ENCODE data around the gene LCN12. TPM values are rescaled to one million over a fixed set of nuclear protein-coding genes. Genes with fewer than 3 reads are reported as not detected.

The LCN12 gene
- total and polyA plus RNA-seq, 7 donors: 0.06 to 1.5 (median 0.27) TPM; not detected in 1

GRCh38 chr9:136928591-136928990, 23.5 kb upstream of the LCN12 start:
- Histone ChIP-seq H3K4me3 (peak overlapping the region; percentile 55), H3K27me3 (ENCODE audit: insufficient read depth in 3 of 3, low read length in 2 of 3) (no peaks in the 10 kb centered on the region), H3K36me3 (ENCODE audit: insufficient read depth in 1 of 2, low read depth in 1 of 2) (peaks cover 0 to 35% of the 10 kb centered on the region in 2 donors), H3K9me3 (no peaks in the 10 kb centered on the region), H3K4me1 (peaks cover 63% of the 10 kb centered on the region), H3K27ac (peak overlapping the region; percentile 98)
- 37 to 49% (median 41%) methylated on average over 9 of the region's 9 CpGs for WGBS, 3 donors
- intact Hi-C loops (cut with DNase I): loop anchor here (2.0 to 5.0 kb wide), 5 partner anchors 14 to 81 kb away; partner anchors contain the start of genes EDF1 (in 1 of the 2), MAMDC4 (in 1 of the 2) and PHPT1 (in 1 of the 2)
- ATAC-seq (peak; percentile 91 to 94 (median 92)), DNase-seq (peak; percentile 68 to 92)
- TF ChIP-seq CTCF (IDR thresholded peaks at IDR 0.05): peak; percentile 52

- Histone ChIP-seq H3K36me3 (ENCODE audit: insufficient read depth in 1 of 2, low read depth in 1 of 2) (peaks cover 0 to 21% of the 10 kb centered on the region in 2 donors), H3K9me3 (no peaks in the 10 kb centered on the region), H3K4me3 (no peak overlapping the region), H3K27me3 (ENCODE audit: insufficient read depth in 3 of 3, low read length in 2 of 3) (no peaks in the 10 kb centered on the region), H3K27ac (peak overlapping the region; percentile 98), H3K4me1 (peaks cover 54% of the 10 kb centered on the region)
- WGBS, 3 donors: 74 to 81% (median 76%) methylated on average over 4 of the region's 4 CpGs
- no peak for TF ChIP-seq CTCF (IDR thresholded peaks at IDR 0.05)
- no peak for DNase-seq
- ATAC-seq: peak in 3 of 4 donors; percentile 41 to 52 (median 42)
- intact Hi-C loops (cut with DNase I): no loop called here
Observed at GRCh38 chr9:136930014-136930413, 22.1 kb upstream of the LCN12 start.

GRCh38 chr9:136931611-136932130, 20.4 kb upstream of the LCN12 start:
- peak overlapping the region; percentile 98 for H3K27ac ChIP-seq
- no peak for DNase-seq
- no peak for ATAC-seq
- intact Hi-C loops (cut with DNase I): no loop called here
- peaks cover 0 to 6% of the 10 kb centered on the region in 2 donors for H3K36me3 ChIP-seq (ENCODE audit: insufficient read depth in 1 of 2, low read depth in 1 of 2)
- WGBS, 3 donors: 98 to 100% (median 98%) methylated on average over 2 of the region's 2 CpGs
- no peaks in the 10 kb centered on the region for H3K27me3 ChIP-seq (ENCODE audit: insufficient read depth in 3 of 3, low read length in 2 of 3)
- TF ChIP-seq CTCF (IDR thresholded peaks at IDR 0.05): no peak
- H3K4me3 ChIP-seq: no peak overlapping the region
- H3K4me1 ChIP-seq: peaks cover 42% of the 10 kb centered on the region
- no peaks in the 10 kb centered on the region for H3K9me3 ChIP-seq

GRCh38 chr9:136934277-136934676, 17.8 kb upstream of the LCN12 start:
- Histone ChIP-seq H3K9me3 (no peaks in the 10 kb centered on the region), H3K4me3 (no peak overlapping the region), H3K27me3 (ENCODE audit: insufficient read depth in 3 of 3, low read length in 2 of 3) (no peaks in the 10 kb centered on the region), H3K4me1 (peaks cover 19% of the 10 kb centered on the region), H3K27ac (no peak overlapping the region), H3K36me3 (ENCODE audit: insufficient read depth in 1 of 2, low read depth in 1 of 2) (peaks cover 1 to 2% of the 10 kb centered on the region in 2 donors)
- no peak for TF ChIP-seq CTCF (IDR thresholded peaks at IDR 0.05)
- no peak for DNase-seq
- ATAC-seq: no peak
- 84 to 95% (median 86%) methylated on average over 3 of the region's 3 CpGs for WGBS, 3 donors
- intact Hi-C loops (cut with DNase I): no loop called here

- no peak for ATAC-seq
- H3K36me3 ChIP-seq (ENCODE audit: insufficient read depth in 1 of 2, low read depth in 1 of 2): peaks cover 7 to 9% of the 10 kb centered on the region in 2 donors
- no peaks in the 10 kb centered on the region for H3K9me3 ChIP-seq
- no peak overlapping the region for H3K27ac ChIP-seq
- no peak for TF ChIP-seq CTCF (IDR thresholded peaks at IDR 0.05)
- H3K27me3 ChIP-seq (ENCODE audit: insufficient read depth in 3 of 3, low read length in 2 of 3): no peaks in the 10 kb centered on the region
- no peak for DNase-seq
- intact Hi-C loops (cut with DNase I): no loop called here
- 87 to 98% (median 94%) methylated on average over 3 of the region's 3 CpGs for WGBS, 3 donors
- no peak overlapping the region for H3K4me3 ChIP-seq
- H3K4me1 ChIP-seq: peaks cover 18% of the 10 kb centered on the region
Observed at GRCh38 chr9:136935651-136936050, 16.4 kb upstream of the LCN12 start.
